ENCODE data around the gene SEPTIN1.

SEPTIN1 gene

GRCh38 chr16:30429418-30429677 is 47.0 kb upstream of the SEPTIN1 start:
- peaks cover 35% of the 10 kb centered on the region for H3K79me2 ChIP-seq (ENCODE audit: insufficient read depth, low read length)
- peak overlapping the region; percentile 86 for H2AFZ ChIP-seq (ENCODE audit: low read length)
- H3K9ac ChIP-seq (ENCODE audit: low read depth, low read length, poor library complexity, severe bottlenecking) = peak overlapping the region; percentile 87
- H3K36me3 ChIP-seq (ENCODE audit: insufficient read depth, low read length) = peaks cover 5% of the 10 kb centered on the region; the same call in 1 of the 2 replicates
- no peaks in the 10 kb centered on the region for H3F3A ChIP-seq (ENCODE audit: low read depth)
- H3K9me3 ChIP-seq (ENCODE audit: insufficient read depth, low read depth, low read length) = no peaks in the 10 kb centered on the region
- peak overlapping the region; percentile 88 for H3K4me2 ChIP-seq (ENCODE audit: low read depth, low read length, poor library complexity, severe bottlenecking)
- no peak for TF ChIP-seq EZH2phosphoT487 (IDR thresholded peaks at IDR 0.05; ENCODE audit: borderline replicate concordance)
- TF ChIP-seq, protein P1, sequence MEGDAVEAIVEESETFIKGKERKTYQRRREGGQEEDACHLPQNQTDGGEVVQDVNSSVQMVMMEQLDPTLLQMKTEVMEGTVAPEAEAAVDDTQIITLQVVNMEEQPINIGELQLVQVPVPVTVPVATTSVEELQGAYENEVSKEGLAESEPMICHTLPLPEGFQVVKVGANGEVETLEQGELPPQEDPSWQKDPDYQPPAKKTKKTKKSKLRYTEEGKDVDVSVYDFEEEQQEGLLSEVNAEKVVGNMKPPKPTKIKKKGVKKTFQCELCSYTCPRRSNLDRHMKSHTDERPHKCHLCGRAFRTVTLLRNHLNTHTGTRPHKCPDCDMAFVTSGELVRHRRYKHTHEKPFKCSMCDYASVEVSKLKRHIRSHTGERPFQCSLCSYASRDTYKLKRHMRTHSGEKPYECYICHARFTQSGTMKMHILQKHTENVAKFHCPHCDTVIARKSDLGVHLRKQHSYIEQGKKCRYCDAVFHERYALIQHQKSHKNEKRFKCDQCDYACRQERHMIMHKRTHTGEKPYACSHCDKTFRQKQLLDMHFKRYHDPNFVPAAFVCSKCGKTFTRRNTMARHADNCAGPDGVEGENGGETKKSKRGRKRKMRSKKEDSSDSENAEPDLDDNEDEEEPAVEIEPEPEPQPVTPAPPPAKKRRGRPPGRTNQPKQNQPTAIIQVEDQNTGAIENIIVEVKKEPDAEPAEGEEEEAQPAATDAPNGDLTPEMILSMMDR (conservative IDR thresholded peaks at IDR 0.05; ENCODE audit: low read length) = no peak
- peak overlapping the region; percentile 95 for H3K4me3 ChIP-seq (ENCODE audit: low read length, poor library complexity, severe bottlenecking)
- peaks cover 16% of the 10 kb centered on the region for H4K20me1 ChIP-seq (ENCODE audit: insufficient read depth, low read length, poor library complexity, severe bottlenecking)
- no peaks in the 10 kb centered on the region for H3K27me3 ChIP-seq (ENCODE audit: insufficient read depth, low read length, poor library complexity, severe bottlenecking)
- H3K9me2 ChIP-seq (replicated peaks; ENCODE audit: low read depth, low read length) = no peaks in the 10 kb centered on the region
- peaks cover 17% of the 10 kb centered on the region for H3K4me1 ChIP-seq (ENCODE audit: insufficient read depth, low read length, poor library complexity, severe bottlenecking)

DNA sequence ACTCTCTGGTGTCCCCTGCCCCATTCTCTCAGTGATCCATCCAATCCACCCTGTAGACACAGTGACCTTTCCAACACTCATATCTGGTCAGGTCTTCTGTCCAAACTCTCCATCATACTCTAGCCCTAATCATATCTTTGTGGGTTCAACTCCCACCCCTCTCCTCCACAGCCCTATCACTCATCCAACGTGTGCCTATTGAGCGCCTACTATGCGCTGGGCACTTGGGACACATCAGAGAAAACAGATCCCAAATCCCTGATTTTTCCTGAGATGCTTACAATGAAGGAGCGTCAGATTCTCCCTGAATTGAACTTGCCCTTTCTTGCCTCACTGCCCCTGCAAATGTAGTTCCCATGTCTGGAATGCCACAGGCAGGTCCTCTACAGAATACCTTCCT is 45.7 kb upstream of the SEPTIN1 start:
- H3K4me2 ChIP-seq (ENCODE audit: low read depth, low read length, poor library complexity, severe bottlenecking) = peak overlapping the region; percentile 88
- H3K9ac ChIP-seq (ENCODE audit: low read depth, low read length, poor library complexity, severe bottlenecking) = peak overlapping the region; percentile 87

GRCh38 chr16:30421010-30421409 is 38.6 kb upstream of the SEPTIN1 start:
- Histone ChIP-seq H3K79me2 (ENCODE audit: insufficient read depth, low read length) (peaks cover 16% of the 10 kb centered on the region; the same call in 1 of the 2 replicates), H3K9me2 (replicated peaks; ENCODE audit: low read depth, low read length) (no peaks in the 10 kb centered on the region), H3K27me3 (ENCODE audit: insufficient read depth, low read length, poor library complexity, severe bottlenecking) (no peaks in the 10 kb centered on the region), H3K9ac (ENCODE audit: low read depth, low read length, poor library complexity, severe bottlenecking) (no peak overlapping the region), H2AFZ (ENCODE audit: low read length) (no peak overlapping the region), H3K4me2 (ENCODE audit: low read depth, low read length, poor library complexity, severe bottlenecking) (no peak overlapping the region), H3K9me3 (ENCODE audit: insufficient read depth, low read depth, low read length) (no peaks in the 10 kb centered on the region), H3K4me3 (ENCODE audit: low read length, poor library complexity, severe bottlenecking) (no peak overlapping the region), H4K20me1 (ENCODE audit: insufficient read depth, low read length, poor library complexity, severe bottlenecking) (peaks cover 13% of the 10 kb centered on the region), H3K4me1 (ENCODE audit: insufficient read depth, low read length, poor library complexity, severe bottlenecking) (no peaks in the 10 kb centered on the region), H3K36me3 (ENCODE audit: insufficient read depth, low read length) (peaks cover 43% of the 10 kb centered on the region; the same call in 1 of the 2 replicates), H3F3A (ENCODE audit: low read depth) (no peaks in the 10 kb centered on the region)
- no peak for TF ChIP-seq EZH2phosphoT487 (IDR thresholded peaks at IDR 0.05; ENCODE audit: borderline replicate concordance)
- TF ChIP-seq, protein P1 (conservative IDR thresholded peaks at IDR 0.05; ENCODE audit: low read length) = no peak

More for the DNA sequence above, 45.7 kb upstream of the SEPTIN1 start:
- TF ChIP-seq, protein P1 (conservative IDR thresholded peaks at IDR 0.05; ENCODE audit: low read length) = no peak
- TF ChIP-seq EZH2phosphoT487 (IDR thresholded peaks at IDR 0.05; ENCODE audit: borderline replicate concordance) = no peak
- Histone ChIP-seq H2AFZ (ENCODE audit: low read length) (no peak overlapping the region), H3K4me1 (ENCODE audit: insufficient read depth, low read length, poor library complexity, severe bottlenecking) (peaks cover 17% of the 10 kb centered on the region), H4K20me1 (ENCODE audit: insufficient read depth, low read length, poor library complexity, severe bottlenecking) (peaks cover 16% of the 10 kb centered on the region), H3K9me2 (replicated peaks; ENCODE audit: low read depth, low read length) (no peaks in the 10 kb centered on the region), H3K79me2 (ENCODE audit: insufficient read depth, low read length) (peaks cover 39% of the 10 kb centered on the region), H3K36me3 (ENCODE audit: insufficient read depth, low read length) (peaks cover 17% of the 10 kb centered on the region; the same call in 1 of the 2 replicates), H3F3A (ENCODE audit: low read depth) (no peaks in the 10 kb centered on the region), H3K9me3 (ENCODE audit: insufficient read depth, low read depth, low read length) (no peaks in the 10 kb centered on the region), H3K4me3 (ENCODE audit: low read length, poor library complexity, severe bottlenecking) (peak overlapping the region; percentile 95), H3K27me3 (ENCODE audit: insufficient read depth, low read length, poor library complexity, severe bottlenecking) (no peaks in the 10 kb centered on the region)
